H1 (cell line): ENCODE data around the gene NANOS2. TPM values are rescaled to one million over a fixed set of nuclear protein-coding genes. Genes with fewer than 3 reads are reported as not detected.

ENCODE experiments used
- CTCF ChIA-PET: fragments of 300-600 bp; sonication (Branson Sonifier 250); formaldehyde crosslinking; loops from one replicate; lab custom pipeline; 2021; ENCODE audit not compliant: partially characterized antibody; lab: Charles Lee
- POLR2A ChIA-PET: fragments of 300-600 bp; sonication (Branson Sonifier 250); formaldehyde crosslinking; loops from one replicate; lab custom pipeline; 2021; ENCODE audit warnings: inconsistent platforms; ENCODE audit not compliant: partially characterized antibody; lab: Charles Lee
- DNase-seq, 2 experiments: peaks; one replicate each; pipeline versions ENCODE4 v3.0.0 to v3.0.0-alpha.2; 2010 to 2022; ENCODE audit warnings: low spot score in 2 of 2, low read depth in 1 of 2, mixed read lengths in 1 of 2
- FAIRE-seq: peaks from 2 replicates; lab custom pipeline; 2011; peaks lifted over from hg19 to GRCh38; lab: Jason Lieb, UNC
- H2AFZ ChIP-seq: 2 replicates; pipeline ENCODE4 v1.8.1; 2012; ENCODE audit warnings: low read length, inconsistent platforms
- H2AK5ac ChIP-seq: 2 replicates; pipeline ENCODE4 v1.6.1; 2013; ENCODE audit warnings: low read depth, low read length
- H2BK120ac ChIP-seq: replicated peaks from 2 replicates; pipeline ENCODE3; 2013; ENCODE audit warnings: low read depth, low read length, inconsistent platforms
- H2BK12ac ChIP-seq: 2 replicates; pipeline ENCODE4 v1.6.1; 2013; ENCODE audit warnings: low read depth, low read length
- H2BK15ac ChIP-seq: 2 replicates; pipeline ENCODE4 v1.6.1; 2013; ENCODE audit warnings: low read length
- H2BK20ac ChIP-seq: 2 replicates; pipeline ENCODE4 v1.6.1; 2013; ENCODE audit warnings: low read length
- H2BK5ac ChIP-seq: 2 replicates; pipeline ENCODE4 v1.6.1; 2013; ENCODE audit warnings: low read depth, low read length
- H3K14ac ChIP-seq: 2 replicates; pipeline ENCODE4 v1.6.1; 2013; ENCODE audit warnings: inconsistent platforms; ENCODE audit not compliant: insufficient read length
- H3K18ac ChIP-seq: 2 replicates; pipeline ENCODE4 v1.6.1; 2013; ENCODE audit warnings: low read length; ENCODE audit errors: extremely low read depth
- H3K23ac ChIP-seq: 2 replicates; pipeline ENCODE4 v1.6.1; 2013; ENCODE audit warnings: inconsistent platforms; ENCODE audit not compliant: insufficient read length
- H3K23me2 ChIP-seq: 2 replicates; pipeline ENCODE4 v1.6.1; 2013; ENCODE audit warnings: low read depth, low read length
- H3K27ac ChIP-seq: 2 replicates; pipeline ENCODE4 v1.6.1; 2011; ENCODE audit warnings: low read depth, low read length, inconsistent platforms
- H3K27me3 ChIP-seq, 4 experiments: replicated peaks in 1 of 4; 1 replicate in 1 of 4; 2 replicates in 3 of 4; pipeline versions ENCODE4 v1.6.1 to v1.8.1; 2011 to 2013; ENCODE audit warnings: low read length in 3 of 4, mild to moderate bottlenecking in 3 of 4, inconsistent platforms in 2 of 4, mixed read lengths in 2 of 4, moderate library complexity in 1 of 4; ENCODE audit not compliant: control insufficient read depth in 3 of 4, insufficient read depth in 3 of 4; ENCODE audit errors: extremely low read depth in 1 of 4
- H3K36me3 ChIP-seq, 4 experiments: 2 replicates each; pipeline versions ENCODE4 v1.6.1 to v1.8.1; 2011 to 2013; ENCODE audit warnings: mild to moderate bottlenecking in 4 of 4, low read length in 3 of 4, moderate library complexity in 2 of 4, control low read depth in 1 of 4, inconsistent platforms in 1 of 4; ENCODE audit not compliant: insufficient read depth in 4 of 4, control insufficient read depth in 2 of 4
- H3K4ac ChIP-seq: replicated peaks from 2 replicates; pipeline ENCODE3; 2013; ENCODE audit warnings: low read length, low read depth, mixed read lengths, inconsistent platforms; ENCODE audit not compliant: insufficient read length
- H3K4me1 ChIP-seq, 4 experiments: replicated peaks in 1 of 4; 1 replicate in 1 of 4; 2 replicates in 3 of 4; pipeline versions ENCODE4 v1.6.1 to v1.8.1; 2011 to 2013; ENCODE audit warnings: low read length in 3 of 4, inconsistent platforms in 2 of 4, mixed read lengths in 1 of 4; ENCODE audit not compliant: insufficient read depth in 4 of 4, control insufficient read depth in 3 of 4
- H3K4me2 ChIP-seq, 2 experiments: 2 replicates each; pipeline versions ENCODE4 v1.6.1 to v1.8.1; 2011 to 2013; ENCODE audit warnings: low read depth in 2 of 2, low read length in 2 of 2, control low read depth in 1 of 2, inconsistent platforms in 1 of 2, mild to moderate bottlenecking in 1 of 2; ENCODE audit not compliant: insufficient read depth in 1 of 2
- H3K4me3 ChIP-seq, 4 experiments: fragments of 200-600, 300-600 bp in 1 of 4; sonication (generic), shearing (Covaris generic), sonication (Bioruptor Twin) in 1 of 4; 2 replicates each; pipeline versions ENCODE4 v1.5.1 to v1.8.1; 2011 to 2016; ENCODE audit warnings: low read length in 4 of 4, low read depth in 3 of 4, control low read depth in 2 of 4, inconsistent platforms in 2 of 4, mild to moderate bottlenecking in 2 of 4, mixed read lengths in 1 of 4, moderate library complexity in 1 of 4; ENCODE audit not compliant: insufficient read depth in 2 of 4; ENCODE audit errors: extremely low read depth in 1 of 4
- H3K56ac ChIP-seq: replicated peaks from 2 replicates; pipeline ENCODE3; 2013; ENCODE audit warnings: low read depth, mild to moderate bottlenecking, mixed read lengths, low read length, inconsistent platforms; ENCODE audit not compliant: insufficient read length
- H3K79me1 ChIP-seq: 2 replicates; pipeline ENCODE4 v1.6.1; 2013; ENCODE audit warnings: low read depth, low read length, control low read depth
- H3K79me2 ChIP-seq, 2 experiments: 2 replicates each; pipeline versions ENCODE4 v1.6.1 to v1.8.1; 2012 to 2013; ENCODE audit warnings: low read length in 2 of 2, mild to moderate bottlenecking in 2 of 2, inconsistent platforms in 1 of 2; ENCODE audit not compliant: insufficient read depth in 2 of 2, control insufficient read depth in 1 of 2
- H3K9ac ChIP-seq, 4 experiments: replicated peaks in 1 of 4; 1 replicate in 1 of 4; 2 replicates in 3 of 4; pipeline versions ENCODE4 v1.6.1 to v1.8.1; 2011 to 2013; ENCODE audit warnings: low read depth in 3 of 4, low read length in 3 of 4, control low read depth in 2 of 4, mild to moderate bottlenecking in 2 of 4, moderate library complexity in 2 of 4, inconsistent platforms in 1 of 4; ENCODE audit errors: extremely low read depth in 1 of 4
- H3K9me3 ChIP-seq, 2 experiments: 2 replicates each; pipeline versions ENCODE4 v1.6.1 to v1.8.1; 2012 to 2013; ENCODE audit warnings: mild to moderate bottlenecking in 2 of 2, moderate library complexity in 2 of 2, control low read depth in 1 of 2, inconsistent platforms in 1 of 2, low read depth in 1 of 2, low read length in 1 of 2, mixed read lengths in 1 of 2; ENCODE audit not compliant: insufficient read depth in 2 of 2
- H4K20me1 ChIP-seq, 2 experiments: replicated peaks in 1 of 2; 2 replicates each; pipeline versions ENCODE3 to v1.8.1; 2011 to 2013; ENCODE audit warnings: inconsistent platforms in 2 of 2, low read length in 2 of 2, mild to moderate bottlenecking in 1 of 2; ENCODE audit not compliant: insufficient read depth in 2 of 2, control insufficient read depth in 1 of 2
- H4K5ac ChIP-seq: 2 replicates; pipeline ENCODE4 v1.6.1; 2013; ENCODE audit warnings: low read length, low read depth, mixed read lengths, inconsistent platforms; ENCODE audit not compliant: insufficient read length
- H4K8ac ChIP-seq: 2 replicates; pipeline ENCODE4 v1.8.0; 2013; ENCODE audit warnings: mild to moderate bottlenecking, moderate library complexity, low read length, inconsistent platforms; ENCODE audit not compliant: insufficient read depth; ENCODE audit errors: extremely low read depth
- H4K91ac ChIP-seq: replicated peaks from 2 replicates; pipeline ENCODE3; 2013; ENCODE audit warnings: low read length, mixed read lengths, inconsistent platforms; ENCODE audit not compliant: insufficient read length
- SUZ12 ChIP-seq: fragments of 200-600 bp; sonication (generic); IDR thresholded peaks from 2 replicates; pipeline ENCODE4 v1.6.1; 2012; ENCODE audit warnings: mild to moderate bottlenecking, inconsistent platforms, low read length, moderate library complexity, mixed read lengths
- TAF1 ChIP-seq: IDR thresholded peaks from 2 replicates; pipeline ENCODE4 v1.6.1; 2011; ENCODE audit warnings: mild to moderate bottlenecking, low read depth, low read length
- WGBS, 2 experiments: shearing (Covaris generic) in 1 of 2; methylation state at CpG; one replicate each; pipeline versions ENCODE4 v1.1.6 to v1.1.7; 2013 to 2015; ENCODE audit warnings: low lambda C conversion rate in 2 of 2, mixed read lengths in 2 of 2, inconsistent platforms in 1 of 2, low coverage in 1 of 2, missing lambda C conversion rate in 1 of 2; ENCODE audit not compliant: insufficient replicate concordance in 2 of 2, insufficient coverage in 1 of 2, insufficient read length in 1 of 2; ENCODE audit errors: extremely low coverage in 1 of 2, missing lambda C conversion rate in 1 of 2; 5-methylcytosine and 5-hydroxymethylcytosine counted together
- polyA plus RNA-seq, 7 experiments: library from polyadenylated mRNA; depleted of rRNA in 3 of 7; stranded (reverse) in 5 of 7; unstranded in 2 of 7; fragments of >200 nt in 5 of 7; fragments of 200-250 nt in 2 of 7; gene quantifications; 1 replicate in 5 of 7; 2 replicates in 1 of 7; 4 replicates in 1 of 7; pipeline versions ENCODE4 v1.2.1 to v1.2.3, GENCODE V29; 2011 to 2013; ENCODE audit warnings: missing spikeins in 2 of 7, mixed read lengths in 2 of 7
- total RNA-seq: library from RNA; stranded (reverse); fragmentation: NEBNext Ultra II Directional; extraction: Animal tissue kit (Norgen Biotek cat#: 25700); gene quantifications from 2 replicates; pipeline ENCODE4 v1.2.1, GENCODE V29; 2021
- TF ChIP-seq, protein P1 (sequence below): IDR thresholded peaks from 2 replicates; pipeline ENCODE4 v1.6.1; 2012; ENCODE audit warnings: inconsistent platforms

Gene NANOS2
- total and polyA plus RNA-seq, 2 of the 8 experiments (the other 6 are each of a cell fraction or from before 2014, with no cell fraction given), result 0.20 TPM; not detected in 1

DNA sequence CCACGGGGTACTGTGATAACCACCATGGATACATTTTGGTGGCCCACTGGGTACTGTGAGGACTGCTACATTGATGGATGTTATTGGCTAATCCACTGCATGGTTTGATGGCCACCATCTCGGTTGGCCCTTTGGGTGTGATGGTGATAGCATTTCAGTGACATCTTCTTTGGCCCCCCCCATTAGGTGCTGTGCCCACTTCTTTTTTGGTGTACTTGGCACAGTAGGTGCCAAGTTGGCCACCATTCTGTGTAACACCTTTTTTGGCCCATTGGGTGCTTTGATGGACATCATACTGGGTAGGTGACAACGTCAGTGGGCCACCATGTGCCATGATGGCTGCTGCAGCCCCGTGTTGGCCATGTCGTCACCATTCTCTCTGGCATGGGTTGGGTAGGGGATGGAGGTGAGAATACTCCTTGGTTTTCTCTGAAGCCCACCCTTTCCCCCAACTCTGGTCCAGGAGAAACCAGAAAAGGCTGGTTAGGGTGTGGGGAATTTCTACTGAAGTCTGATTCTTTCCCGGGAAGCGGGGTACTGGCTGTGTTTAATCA lies 41.3 kb downstream of the NANOS2 start:
- Histone ChIP-seq H2BK15ac (no peak overlapping the region), H2BK120ac (no peak overlapping the region), H3K14ac (no peak overlapping the region), H3K4me2 (no peak overlapping the region), H4K20me1 (peaks cover 5 to 11% of the 10 kb centered on the region in 2 experiments), H2BK12ac (no peak overlapping the region), H3K9ac (no peak overlapping the region), H3K27ac (no peak overlapping the region), H3K4me1 (peaks cover 0 to 12% (median 9%) of the 10 kb centered on the region in 4 experiments; a peak in 6 of 7 replicates), H4K91ac (no peak overlapping the region), H3K18ac (no peak overlapping the region), H3K56ac (no peak overlapping the region), H2BK5ac (no peak overlapping the region), H3K4ac (no peak overlapping the region), H2BK20ac (no peak overlapping the region), H3K36me3 (peaks cover 0 to 15% (median 3%) of the 10 kb centered on the region in 4 experiments; a peak in 3 of 8 replicates), H4K8ac (no peak overlapping the region), H2AFZ (no peak overlapping the region), H3K4me3 (no peak overlapping the region), H3K23ac (no peak overlapping the region), H3K27me3 (no peaks in the 10 kb centered on the region; a peak in 1 of 7 replicates), H3K79me1 (peaks cover 6% of the 10 kb centered on the region; the same call in 1 of the 2 replicates), H4K5ac (no peak overlapping the region), H2AK5ac (no peak overlapping the region), H3K23me2 (peaks cover 6% of the 10 kb centered on the region; the same call in 1 of the 2 replicates), H3K79me2 (peaks cover 0 to 8% of the 10 kb centered on the region in 2 experiments; a peak in 1 of 4 replicates), H3K9me3 (no peaks in the 10 kb centered on the region)
- 94% methylated on average over 7 of the region's 7 CpGs; no CpG with 5 or more reads in 1 of the 2 experiments for WGBS, 2 experiments
- TF ChIP-seq SUZ12, result no peak
- no peak for TF ChIP-seq TAF1
- TF ChIP-seq, protein P1, sequence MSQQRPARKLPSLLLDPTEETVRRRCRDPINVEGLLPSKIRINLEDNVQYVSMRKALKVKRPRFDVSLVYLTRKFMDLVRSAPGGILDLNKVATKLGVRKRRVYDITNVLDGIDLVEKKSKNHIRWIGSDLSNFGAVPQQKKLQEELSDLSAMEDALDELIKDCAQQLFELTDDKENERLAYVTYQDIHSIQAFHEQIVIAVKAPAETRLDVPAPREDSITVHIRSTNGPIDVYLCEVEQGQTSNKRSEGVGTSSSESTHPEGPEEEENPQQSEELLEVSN, result no peak
- ChIA-PET POLR2A (interaction anchor here (1.6 to 13.7 kb wide), 3 partner anchors 8 to 19 kb away, joined by 4 to 277 read pairs (median 48); partner anchors contain the start of genes FOXA3, IRF2BP1 and SYMPK), CTCF (interaction anchor here (1.0 to 12.4 kb wide), 3 partner anchors 9 to 10 kb away, joined by 7 to 208 read pairs (median 10); partner anchors contain the start of genes FOXA3, IRF2BP1 and SYMPK)
- DNase-seq (no peak), FAIRE-seq (no peak)
